ENCODE results near the gene SLC17A6. TPM values are rescaled to one million over a fixed set of nuclear protein-coding genes. Genes with fewer than 3 reads are reported as not detected.

The SLC17A6 gene
- not detected for total RNA-seq
- long read RNA-seq = 0 reads

DNA sequence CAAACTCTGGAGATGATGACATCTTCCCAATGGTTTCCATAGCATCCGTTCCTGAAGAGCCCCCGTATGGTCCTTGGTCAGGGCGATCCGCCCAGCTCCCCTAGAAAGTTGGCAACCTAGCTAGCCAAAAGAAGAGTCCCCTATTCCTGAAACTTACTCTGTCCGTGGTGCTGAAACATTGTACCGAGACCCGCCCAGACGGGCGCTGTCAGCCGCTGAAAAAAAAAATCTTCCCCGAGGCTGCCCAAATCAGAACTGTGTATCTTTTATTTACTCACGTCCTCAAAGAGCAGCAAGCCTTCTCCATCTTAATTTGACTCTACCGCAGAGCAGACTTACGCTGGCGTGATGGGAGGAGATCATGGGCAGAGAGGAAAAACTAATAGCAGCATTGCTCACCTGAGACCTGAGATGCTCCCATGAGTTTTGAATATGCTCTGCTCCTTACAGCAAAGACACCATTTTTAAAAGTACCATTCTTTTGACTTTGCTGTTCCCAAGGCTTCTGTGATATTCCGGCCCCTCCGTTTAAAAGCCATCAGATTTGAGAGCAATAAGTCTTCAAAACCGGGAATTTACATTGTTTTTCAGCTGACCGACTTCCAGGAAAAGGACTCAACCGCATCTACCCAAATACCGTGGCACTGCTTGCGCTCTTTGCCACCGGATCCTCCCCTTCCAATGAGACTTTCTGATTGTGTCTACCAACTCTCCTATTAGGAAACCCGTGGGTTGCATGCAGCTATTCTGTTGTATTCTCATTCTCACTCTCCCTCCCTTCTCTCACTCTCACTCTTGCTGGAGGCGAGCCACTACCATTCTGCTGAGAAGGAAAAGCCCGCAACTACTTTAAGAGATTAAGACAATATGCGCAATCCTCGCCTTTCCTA is at the start of gene SLC17A6:
SLC17A6 (plus strand) TSS at position 786 of the 890 bp plus-strand sequence. CDS start 153 bp downstream, outside the sequence.
- DNase-seq = no peak
- no peak within 1 kb of the TSS for H3K27ac ChIP-seq (replicated peaks)
- TF ChIP-seq, protein P1, sequence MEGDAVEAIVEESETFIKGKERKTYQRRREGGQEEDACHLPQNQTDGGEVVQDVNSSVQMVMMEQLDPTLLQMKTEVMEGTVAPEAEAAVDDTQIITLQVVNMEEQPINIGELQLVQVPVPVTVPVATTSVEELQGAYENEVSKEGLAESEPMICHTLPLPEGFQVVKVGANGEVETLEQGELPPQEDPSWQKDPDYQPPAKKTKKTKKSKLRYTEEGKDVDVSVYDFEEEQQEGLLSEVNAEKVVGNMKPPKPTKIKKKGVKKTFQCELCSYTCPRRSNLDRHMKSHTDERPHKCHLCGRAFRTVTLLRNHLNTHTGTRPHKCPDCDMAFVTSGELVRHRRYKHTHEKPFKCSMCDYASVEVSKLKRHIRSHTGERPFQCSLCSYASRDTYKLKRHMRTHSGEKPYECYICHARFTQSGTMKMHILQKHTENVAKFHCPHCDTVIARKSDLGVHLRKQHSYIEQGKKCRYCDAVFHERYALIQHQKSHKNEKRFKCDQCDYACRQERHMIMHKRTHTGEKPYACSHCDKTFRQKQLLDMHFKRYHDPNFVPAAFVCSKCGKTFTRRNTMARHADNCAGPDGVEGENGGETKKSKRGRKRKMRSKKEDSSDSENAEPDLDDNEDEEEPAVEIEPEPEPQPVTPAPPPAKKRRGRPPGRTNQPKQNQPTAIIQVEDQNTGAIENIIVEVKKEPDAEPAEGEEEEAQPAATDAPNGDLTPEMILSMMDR (IDR thresholded peaks at IDR 0.05; ENCODE audit: borderline replicate concordance) = no peak
- no peaks in the 10 kb centered on the region for H3K36me3 ChIP-seq
- H3K4me1 ChIP-seq = peaks cover 11% of the 10 kb centered on the region
- H3K4me3 ChIP-seq = no peak within 1 kb of the TSS
- intact Hi-C loops (cut with micrococcal nuclease) = loop anchor here (5.0 kb wide), 1 partner anchor 449 kb away; no protein-coding TSS in a partner anchor
- H3K27me3 ChIP-seq (ENCODE audit: low read depth) = peaks cover 85% of the 10 kb centered on the region
- H3K9me3 ChIP-seq (replicated peaks) = no peaks in the 10 kb centered on the region

DNA sequence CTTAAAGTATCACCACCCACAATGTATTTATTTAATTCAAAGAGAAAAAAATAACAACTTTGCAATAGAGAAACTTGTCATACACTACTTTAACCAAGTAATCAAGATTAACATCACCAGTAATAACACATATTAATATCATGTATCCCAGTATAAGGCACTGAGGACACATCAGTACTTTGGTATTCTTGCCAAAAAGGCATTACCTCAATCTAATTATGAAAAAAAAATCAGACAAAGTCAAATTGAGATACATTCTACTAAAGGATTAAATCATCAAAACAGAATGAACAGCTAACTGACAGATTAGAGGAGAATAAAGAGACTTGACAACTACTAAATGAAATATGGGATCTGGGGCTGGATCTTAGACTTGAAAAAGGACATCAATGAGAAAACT is 35.8 kb upstream of the SLC17A6 start:
- DNase-seq = no peak
- H3K27me3 ChIP-seq (ENCODE audit: low read depth) = peaks cover 11% of the 10 kb centered on the region
- H3K9me3 ChIP-seq (replicated peaks) = no peaks in the 10 kb centered on the region
- H3K27ac ChIP-seq (replicated peaks) = no peak overlapping the region
- no peak overlapping the region for H3K4me3 ChIP-seq
- H3K36me3 ChIP-seq = no peaks in the 10 kb centered on the region
- TF ChIP-seq, protein P1 (IDR thresholded peaks at IDR 0.05; ENCODE audit: borderline replicate concordance) = no peak
- H3K4me1 ChIP-seq = no peaks in the 10 kb centered on the region
- intact Hi-C loops (cut with micrococcal nuclease) = loop anchor here (5.0 kb wide), 1 partner anchor 130 kb away; no protein-coding TSS in a partner anchor

DNA sequence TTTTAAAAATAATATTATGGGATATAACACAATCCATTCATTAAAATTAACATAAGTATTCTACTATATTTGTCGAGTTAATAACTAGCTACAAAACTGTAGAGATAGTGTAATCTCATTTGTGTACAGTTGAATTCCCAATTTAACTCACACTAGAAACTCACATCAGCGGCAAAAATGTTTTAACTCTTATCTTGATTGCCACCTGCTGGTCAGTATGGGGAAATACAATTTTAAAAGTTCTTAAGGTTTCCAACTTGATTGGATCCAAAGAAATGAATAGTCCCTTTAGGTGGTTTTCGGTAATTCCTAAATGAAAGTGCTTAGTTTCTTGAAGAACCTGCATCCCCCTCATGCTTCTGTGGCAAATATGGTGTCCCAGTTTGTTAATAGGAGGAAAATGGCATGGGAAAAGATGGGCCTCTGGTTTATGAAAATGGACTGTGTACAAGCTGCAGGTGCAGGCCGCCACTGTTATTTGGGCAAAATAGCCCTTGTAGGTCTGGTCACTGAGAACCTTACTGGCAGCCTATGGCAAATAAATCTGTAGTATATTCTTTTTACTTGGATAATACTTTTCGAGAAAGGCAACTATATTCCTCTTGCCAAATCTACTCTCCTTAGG is 33.7 kb upstream of the SLC17A6 start:
- no peaks in the 10 kb centered on the region for H3K9me3 ChIP-seq (replicated peaks)
- DNase-seq = no peak
- no peak overlapping the region for H3K4me3 ChIP-seq
- H3K27ac ChIP-seq (replicated peaks) = no peak overlapping the region
- TF ChIP-seq, protein P1 (IDR thresholded peaks at IDR 0.05; ENCODE audit: borderline replicate concordance) = peak; percentile 76
- intact Hi-C loops (cut with micrococcal nuclease) = loop anchor here (5.0 kb wide), 1 partner anchor 132 kb away; no protein-coding TSS in a partner anchor
- H3K36me3 ChIP-seq = no peaks in the 10 kb centered on the region
- H3K27me3 ChIP-seq (ENCODE audit: low read depth) = peaks cover 30% of the 10 kb centered on the region
- H3K4me1 ChIP-seq = no peaks in the 10 kb centered on the region

DNA sequence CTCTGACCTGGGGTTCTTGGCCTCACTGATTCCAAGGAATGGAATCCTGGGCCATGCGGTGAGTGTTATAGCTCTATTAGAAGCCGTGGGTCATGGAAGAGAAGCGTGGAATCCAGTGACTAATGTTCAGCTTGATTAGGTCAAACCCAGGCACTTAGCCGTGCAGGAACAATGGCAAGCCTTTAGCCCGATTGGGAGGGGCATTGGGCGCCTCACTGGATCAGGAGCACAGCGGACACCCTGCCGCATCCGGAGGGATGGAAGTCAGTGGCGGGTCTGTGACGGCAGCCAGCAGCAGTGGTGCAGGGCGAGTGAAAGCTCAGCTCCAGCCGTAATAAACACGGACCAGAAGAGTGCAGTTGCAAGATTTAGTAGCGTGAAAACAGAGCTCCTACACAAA is 20.5 kb upstream of the SLC17A6 start:
- TF ChIP-seq, protein P1 (IDR thresholded peaks at IDR 0.05; ENCODE audit: borderline replicate concordance) = no peak
- peaks cover 7% of the 10 kb centered on the region for H3K27me3 ChIP-seq (ENCODE audit: low read depth)
- no peak overlapping the region for H3K27ac ChIP-seq (replicated peaks)
- no peaks in the 10 kb centered on the region for H3K9me3 ChIP-seq (replicated peaks)
- intact Hi-C loops (cut with micrococcal nuclease) = no loop called here
- H3K4me1 ChIP-seq = no peaks in the 10 kb centered on the region
- no peak for DNase-seq
- no peaks in the 10 kb centered on the region for H3K36me3 ChIP-seq
- H3K4me3 ChIP-seq = no peak overlapping the region

DNA sequence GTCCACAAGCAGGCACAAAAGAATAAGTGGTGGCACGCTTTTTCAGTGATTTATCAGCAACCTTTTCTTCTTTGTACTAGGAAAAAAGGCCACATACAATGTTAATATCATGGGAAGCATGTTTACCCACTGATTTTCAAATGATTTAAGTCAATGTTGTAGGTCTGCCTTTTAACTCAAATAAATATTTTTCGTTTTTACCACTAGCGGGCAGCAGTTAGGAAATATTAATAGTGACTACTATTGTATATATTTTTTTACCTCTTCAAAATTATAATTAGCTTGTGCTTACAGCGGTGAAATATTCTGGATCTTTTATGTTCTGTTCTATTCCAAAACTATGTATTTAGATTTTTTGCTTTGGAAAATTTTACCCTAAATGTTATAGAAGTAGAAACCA is 6.4 kb upstream of the SLC17A6 start:
- Histone ChIP-seq H3K9me3 (replicated peaks) (no peaks in the 10 kb centered on the region), H3K36me3 (no peaks in the 10 kb centered on the region), H3K4me3 (no peak overlapping the region), H3K27ac (replicated peaks) (no peak overlapping the region), H3K27me3 (ENCODE audit: low read depth) (peaks cover 43% of the 10 kb centered on the region), H3K4me1 (no peaks in the 10 kb centered on the region)
- DNase-seq = no peak
- intact Hi-C loops (cut with micrococcal nuclease) = no loop called here
- TF ChIP-seq, protein P1 (IDR thresholded peaks at IDR 0.05; ENCODE audit: borderline replicate concordance) = no peak

All from left ventricle myocardium inferior (tissue), 1 donor.